Islet of Langerhans (tissue), 1 donor: ENCODE data around the gene MT1A.
"Not testable (repeated sequence)": the region's sequence is repeated elsewhere in the genome, so short reads cannot be mapped to it uniquely, and the experiment has no call there.

ENCODE experiments used
- FAIRE-seq: peaks from one replicate; lab custom pipeline; 2011; peaks lifted over from hg19 to GRCh38; lab: Jason Lieb, UNC

The MT1A gene

DNA sequence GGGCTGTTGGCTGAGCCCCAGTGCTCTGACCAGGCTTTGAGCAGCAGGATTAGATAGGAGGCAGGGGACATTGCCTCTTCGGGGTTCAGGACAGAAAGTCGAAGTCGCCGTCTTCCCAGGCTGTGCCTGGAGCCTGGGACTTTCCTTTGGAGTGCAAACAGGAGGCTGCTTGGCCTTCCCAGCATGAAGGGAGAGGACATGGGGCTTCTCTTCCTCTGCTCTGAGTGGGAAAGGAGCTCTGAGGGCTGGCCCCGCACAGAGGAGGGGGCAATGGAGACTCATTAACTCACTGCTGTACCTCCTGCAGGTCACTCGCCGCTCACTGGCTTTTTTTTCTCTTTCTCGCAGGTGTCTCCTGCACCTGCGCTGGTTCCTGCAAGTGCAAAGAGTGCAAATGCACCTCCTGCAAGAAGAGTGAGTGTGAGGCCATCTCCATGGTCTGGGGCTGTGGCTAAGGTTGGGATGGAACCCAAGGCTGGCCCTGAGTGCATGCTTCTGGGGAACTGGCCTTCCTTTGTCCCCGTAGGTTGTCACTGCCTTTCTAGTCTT lies 19.9 kb downstream of the MT1A start:
- no peak for FAIRE-seq

DNA sequence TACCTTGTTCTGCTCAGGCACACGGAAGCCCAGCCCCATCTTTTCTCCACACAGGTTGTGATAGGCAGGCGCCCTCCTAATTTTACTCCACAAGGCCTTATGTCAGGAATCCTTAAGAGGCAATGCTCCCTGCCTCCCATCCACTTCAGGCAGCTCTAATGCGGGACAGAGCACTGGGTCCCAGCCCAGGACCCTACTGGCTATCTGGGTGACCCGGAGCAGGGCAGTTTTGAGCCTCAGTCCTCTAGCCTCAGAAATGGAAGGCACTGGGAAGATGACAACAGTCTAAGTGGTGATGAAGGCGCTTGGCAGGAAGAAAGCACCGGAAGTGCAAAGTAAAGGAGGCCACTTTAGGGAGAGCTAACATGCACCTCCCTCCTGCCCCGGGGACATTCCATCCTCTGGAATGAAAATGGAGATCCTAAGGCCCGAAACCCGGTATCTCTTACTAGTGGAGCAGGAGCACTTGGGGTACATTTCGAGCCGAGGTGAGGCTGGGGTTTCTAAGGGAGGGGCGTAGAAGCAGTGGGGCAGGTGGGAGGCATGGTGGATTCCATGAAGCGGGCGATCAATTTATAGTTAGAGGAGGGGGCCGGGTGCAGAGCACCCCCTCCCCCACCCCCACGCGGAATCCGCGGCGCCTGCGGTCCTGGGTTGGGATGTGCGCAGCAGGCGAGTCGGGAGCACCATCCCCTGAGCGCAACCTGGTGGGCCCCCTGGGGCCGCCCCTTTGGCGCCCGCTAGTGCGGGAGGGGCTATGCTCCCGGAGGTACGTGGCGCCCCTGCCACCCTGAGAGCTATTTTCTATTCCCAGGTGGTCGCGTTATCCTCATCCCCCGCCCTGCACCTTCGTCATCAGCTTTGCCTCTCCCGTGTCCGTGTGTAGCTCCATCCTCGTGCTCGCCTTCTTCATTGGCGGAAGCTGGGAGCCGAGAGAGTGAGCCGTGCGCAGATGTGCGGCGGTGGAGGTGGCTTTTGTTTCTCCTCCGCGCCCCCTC lies 24.2 kb downstream of the MT1A start:
- FAIRE-seq, result no peak

DNA sequence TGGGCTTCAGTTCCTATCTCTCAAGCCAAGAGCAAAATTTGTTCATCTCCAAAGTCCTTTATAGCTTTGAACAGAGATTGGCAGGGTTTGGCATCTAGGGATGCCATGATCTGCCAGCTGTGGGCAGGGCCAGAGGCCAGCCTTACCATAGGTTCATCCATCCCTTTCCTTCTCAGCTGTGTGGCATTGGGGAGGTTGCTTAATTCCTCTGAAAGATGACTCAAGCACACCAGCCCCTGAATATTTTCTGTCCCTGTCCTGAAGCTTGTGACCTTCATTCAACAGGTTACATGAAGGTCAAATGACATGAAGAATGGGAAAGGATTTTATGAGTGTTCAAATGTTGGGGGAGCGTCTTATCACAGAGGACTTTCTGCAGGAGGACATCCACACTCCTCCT lies 26.0 kb downstream of the MT1A start:
- no peak for FAIRE-seq

DNA sequence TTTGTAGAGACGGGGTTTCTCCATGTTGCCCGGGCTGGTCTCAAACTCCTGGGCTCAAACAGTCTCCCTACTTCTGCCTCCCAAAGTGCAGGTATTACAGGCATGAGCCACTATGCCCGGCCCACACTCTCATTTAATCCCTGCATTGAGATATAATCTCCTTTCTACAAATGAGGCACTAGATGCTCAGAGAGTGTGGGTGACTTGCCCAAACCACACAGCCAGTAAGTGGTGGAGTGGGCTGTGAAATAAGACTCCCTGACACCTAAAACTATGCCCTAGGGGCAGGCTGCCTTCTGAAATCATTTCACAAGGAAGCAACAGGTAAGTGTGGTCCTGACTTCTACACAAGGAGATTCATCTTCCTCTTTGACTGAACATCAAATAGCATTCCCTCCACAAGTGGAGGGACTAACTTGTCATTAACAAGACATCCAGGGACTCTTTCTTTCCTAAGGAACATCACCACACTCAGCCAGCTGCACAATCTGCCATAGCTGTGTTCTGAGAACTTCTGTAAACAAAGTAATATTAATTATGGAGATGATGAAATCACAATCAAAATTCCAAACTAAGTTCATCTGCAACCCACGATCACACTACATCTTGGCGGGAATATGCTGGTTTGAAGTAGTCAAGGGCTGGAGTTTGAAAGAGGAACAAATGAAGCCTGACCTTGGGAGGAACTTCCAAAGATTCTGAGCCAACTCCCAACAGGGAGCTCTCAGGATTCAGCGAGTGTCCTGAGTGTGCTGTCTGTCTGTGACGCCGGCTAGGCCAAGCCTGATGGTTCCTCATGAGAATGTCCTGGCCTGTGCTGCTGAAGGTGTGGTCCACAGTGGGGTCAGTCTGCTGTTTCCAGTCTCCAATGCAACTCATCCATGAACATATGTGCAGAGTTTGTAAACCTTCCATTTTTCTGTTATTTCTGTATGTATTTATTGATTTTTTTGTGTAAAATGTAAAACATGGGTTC lies 27.1 kb downstream of the MT1A start:
- not testable (repeated sequence) for FAIRE-seq

DNA sequence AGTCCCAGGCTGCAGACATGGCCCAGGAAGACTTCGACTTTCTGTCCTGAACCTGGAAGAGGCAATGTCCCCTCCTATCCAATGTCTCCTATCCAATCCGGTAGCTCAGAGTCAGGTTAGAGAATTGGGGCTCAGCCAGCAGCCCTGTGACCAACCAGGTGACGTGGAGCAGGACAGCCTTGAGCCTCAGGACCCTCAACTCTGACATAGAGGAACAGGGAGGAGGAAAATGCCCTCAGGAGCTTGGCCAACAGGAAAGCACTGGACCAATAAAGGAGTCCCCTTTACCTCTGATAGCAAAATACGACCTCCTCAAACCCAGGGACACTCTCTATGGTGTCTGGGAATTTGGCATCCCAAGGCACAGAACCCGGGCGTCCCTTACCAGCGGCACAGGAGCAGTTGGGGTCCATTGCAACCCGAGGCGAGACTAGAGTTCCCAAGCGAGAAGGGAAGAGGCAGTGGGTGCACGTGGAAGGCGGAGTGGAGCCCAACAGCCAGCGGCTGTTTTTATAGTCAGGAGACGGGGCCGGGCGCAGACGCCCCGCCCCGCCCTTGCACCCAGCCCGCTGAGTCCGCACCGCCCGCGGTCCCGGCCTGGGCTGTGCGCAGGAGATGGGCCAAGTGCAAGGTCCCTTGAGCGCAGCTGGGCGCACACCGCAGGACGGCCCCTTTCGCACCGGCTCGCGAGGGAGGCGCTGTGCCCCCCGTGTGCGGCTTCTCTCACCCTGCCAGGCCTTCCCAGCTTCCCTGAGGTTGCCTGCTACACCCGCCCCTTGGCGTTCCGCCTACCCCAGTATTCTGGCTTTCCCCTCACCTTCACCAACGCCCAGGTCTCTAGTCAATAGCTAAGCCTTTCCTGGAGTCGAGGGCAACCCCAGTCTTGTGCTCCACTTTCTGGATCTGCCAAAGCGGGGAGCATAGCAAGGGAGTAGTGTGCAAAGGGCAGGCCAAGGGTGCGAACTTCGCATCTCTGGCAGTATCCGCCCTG lies 29.4 kb downstream of the MT1A start, which contains the start of gene MT1G:
Gene MT1G (minus strand): TSS at position 485 of the 991 bp plus-strand sequence. CDS start 72 bp downstream, at position 413.
- no peak for FAIRE-seq

DNA sequence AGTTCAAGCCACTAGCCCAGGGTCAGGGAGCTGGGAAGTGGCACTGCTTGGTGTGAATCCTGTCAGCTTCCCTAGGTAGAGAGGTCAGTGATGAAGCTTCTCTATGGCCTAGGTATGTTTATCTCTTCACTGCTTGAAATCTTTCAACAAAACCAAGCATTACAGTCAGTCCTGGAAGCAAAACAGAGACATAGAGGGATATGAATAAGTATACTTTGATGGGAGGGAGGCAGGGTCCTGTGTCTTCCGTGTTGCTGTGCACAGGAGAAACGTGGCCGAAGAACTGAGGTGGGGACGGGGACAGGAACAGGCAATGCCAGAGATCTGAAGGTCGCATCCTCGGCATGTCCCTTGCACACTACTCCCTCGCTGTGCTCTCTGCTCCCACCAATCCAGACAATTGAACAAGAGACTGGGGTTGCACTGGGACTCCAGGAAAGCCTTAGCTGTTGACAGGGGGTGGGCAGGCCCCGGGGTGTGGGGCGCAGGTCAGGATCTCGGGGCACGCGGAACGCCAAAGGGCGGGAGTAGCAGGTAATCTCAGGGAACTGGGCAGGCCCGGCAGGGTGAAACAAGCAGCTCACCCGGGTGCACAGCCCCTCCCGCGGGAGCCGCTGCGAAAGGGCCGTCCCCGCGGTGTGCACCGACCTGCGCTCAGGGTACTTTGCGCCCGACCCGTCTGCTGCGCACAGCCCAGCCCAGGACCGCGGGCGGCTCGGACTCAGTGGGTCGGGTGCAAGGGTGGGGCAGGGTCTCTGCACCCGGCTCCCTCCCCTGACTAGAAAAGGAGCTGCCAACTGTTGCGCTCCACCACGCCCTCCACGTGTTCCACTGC lies 30.8 kb downstream of the MT1A start, which contains the start of gene MT1H:
Gene MT1H (plus strand): TSS at position 810 of the 835 bp plus-strand sequence. CDS start 71 bp downstream, outside the sequence.
- no peak for FAIRE-seq

DNA sequence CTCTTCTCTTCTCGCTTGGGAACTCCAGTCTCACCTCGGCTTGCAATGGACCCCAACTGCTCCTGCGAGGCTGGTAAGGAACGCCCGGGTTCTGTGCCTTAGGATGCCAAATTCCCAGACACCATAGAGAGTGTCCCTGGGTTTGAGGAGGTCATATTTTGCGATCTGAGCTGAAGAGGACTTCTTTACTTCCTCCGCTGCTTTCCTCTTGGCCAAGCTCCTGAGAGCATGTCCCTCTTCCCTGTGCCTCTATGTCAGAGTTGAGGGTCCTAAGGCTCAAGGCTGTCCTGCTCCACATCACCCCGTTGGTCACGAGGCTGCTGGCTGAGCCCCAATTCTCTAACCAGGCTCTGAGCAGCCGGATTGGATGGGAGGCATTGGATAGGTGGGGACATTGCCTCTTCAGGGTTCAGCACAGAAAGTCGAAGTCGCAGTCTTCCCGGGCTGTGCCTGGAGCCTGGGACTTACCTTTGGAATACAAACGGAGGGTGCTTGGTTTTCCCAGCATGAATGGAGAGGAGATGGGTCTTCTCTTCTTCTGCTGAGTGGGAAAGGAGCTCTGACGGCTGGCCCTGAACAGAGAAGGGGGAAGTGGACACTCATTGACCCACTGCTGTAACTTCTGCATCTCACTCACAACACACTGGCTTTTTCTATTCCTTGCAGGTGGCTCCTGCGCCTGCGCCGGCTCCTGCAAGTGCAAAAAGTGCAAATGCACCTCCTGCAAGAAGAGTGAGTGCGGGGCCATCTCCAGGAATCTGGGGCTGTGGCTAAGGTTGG lies 31.6 kb downstream of the MT1A start:
- no peak for FAIRE-seq

DNA sequence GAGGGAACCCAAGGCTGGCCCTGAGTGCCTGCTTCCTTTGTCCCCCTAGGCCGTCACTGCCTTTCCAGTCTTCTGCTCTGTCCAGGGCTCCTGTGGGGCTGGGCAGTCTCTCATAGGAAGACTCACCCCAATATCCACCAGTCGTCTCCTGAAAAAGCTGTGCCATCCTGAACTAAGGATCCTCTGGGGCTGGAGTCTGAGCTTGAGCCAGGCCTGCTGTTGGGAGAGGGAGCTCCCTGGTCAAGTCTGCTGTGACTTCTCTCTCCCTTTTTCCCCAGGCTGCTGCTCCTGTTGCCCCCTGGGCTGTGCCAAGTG lies 32.1 kb downstream of the MT1A start:
- FAIRE-seq, result no peak

DNA sequence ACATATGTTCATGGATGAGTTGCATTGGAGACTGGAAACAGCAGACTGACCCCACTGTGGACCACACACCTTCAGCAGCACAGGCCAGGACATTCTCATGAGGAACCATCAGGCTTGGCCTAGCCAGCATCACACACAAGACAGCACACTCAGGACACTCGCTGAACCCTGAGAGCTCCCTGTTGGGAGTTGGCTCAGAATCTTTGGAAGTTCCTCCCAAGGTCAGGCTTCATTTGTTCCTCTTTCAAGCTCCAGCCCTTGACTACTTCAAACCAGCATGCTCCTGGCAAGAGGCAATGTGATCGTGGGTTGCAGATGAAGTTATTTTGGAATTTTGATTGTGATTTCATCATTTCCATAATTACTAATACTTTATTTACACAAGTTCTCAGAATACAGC lies 33.2 kb downstream of the MT1A start:
- FAIRE-seq, result not testable (repeated sequence)

DNA sequence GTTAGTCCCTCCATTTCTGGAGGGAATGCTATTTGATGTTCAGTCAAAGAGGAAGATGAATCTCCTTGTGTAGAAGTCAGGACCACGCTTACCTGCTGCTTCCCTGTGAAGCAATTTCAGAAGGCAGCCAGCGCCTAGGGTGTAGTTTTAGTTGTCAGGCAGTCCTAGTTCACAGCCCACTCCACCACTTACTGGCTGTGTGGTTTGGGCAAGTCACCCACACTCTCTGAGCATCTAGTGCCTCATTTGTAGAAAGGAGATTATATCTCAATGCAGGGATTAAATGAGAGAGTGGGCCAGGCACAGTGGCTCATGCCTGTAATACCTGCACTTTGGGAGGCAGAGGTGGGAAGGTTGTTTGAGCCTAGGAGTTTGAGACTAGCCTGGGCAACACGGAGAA lies 33.7 kb downstream of the MT1A start:
- not testable (repeated sequence) for FAIRE-seq

DNA sequence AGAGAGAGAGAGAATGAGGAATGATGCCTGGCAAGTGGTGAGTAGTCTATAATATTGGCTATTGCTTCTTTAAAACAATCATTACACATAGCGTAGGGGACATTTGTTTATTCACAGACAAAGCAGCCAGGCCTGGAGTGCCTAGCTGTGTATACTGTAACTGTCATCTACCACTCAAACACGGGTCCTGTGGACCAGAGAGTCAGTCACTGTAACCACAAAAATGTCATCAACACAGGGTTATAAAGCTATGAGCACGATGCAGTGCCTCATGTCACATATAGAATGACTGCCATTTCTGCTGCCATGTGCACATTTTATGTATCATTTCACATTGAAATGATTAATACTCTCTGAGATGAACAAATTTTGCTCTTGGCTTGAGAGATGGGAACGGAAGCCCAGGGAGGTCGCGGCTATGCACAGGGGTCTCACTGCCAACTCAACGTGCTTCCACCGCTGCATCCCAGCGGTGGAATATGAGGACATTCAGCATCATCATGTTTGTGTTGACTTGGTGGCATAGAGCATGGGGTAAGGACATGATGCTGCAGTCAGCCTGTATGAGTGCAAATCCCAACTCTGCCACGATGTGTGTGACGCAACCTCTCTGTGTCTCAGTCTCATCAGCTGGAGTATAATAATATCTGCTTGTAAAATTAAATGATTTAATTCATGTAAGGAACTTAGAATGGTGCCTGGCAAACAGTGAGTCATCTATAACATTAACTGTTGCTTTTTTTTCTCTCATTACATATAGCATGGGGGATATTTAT lies 34.5 kb downstream of the MT1A start:
- no peak for FAIRE-seq

DNA sequence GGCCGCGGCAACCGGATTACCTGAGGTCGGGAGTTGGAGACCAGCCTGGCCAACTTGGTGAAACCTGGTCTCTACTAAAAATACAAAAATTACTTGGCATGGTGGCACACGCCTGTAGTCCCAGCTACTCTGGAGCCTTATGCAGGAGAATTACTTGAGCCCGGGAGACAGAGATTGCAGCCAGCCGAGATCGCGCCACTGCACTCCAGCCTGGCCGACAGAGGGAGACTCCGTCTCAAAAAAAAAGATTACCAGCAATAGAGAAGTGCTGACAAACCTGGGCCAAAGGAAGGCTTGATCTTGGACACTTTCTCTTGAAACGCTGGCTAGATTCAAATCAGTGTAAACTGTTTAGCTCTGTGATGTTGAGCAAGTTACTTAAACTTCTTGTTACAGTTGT lies 35.5 kb downstream of the MT1A start:
- no peak for FAIRE-seq

DNA sequence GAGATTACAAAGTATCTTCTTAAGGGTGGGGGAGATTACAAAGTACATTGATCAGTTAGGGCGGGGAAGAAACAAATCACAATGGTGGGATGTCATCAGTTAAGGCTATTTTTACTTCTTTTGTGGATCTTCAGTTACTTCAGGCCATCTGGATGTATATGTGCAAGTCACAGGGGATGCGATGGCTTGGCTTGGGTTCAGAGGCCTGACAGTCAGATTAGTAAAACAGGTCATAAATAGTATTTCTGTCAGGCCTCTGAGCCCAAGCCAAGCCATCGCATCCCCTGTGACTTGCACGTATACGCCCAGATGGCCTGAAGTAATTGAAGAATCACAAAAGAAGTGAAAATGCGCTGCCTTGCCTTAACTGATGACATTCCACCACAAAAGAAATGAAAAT lies 36.1 kb downstream of the MT1A start:
- FAIRE-seq, result not testable (repeated sequence)

DNA sequence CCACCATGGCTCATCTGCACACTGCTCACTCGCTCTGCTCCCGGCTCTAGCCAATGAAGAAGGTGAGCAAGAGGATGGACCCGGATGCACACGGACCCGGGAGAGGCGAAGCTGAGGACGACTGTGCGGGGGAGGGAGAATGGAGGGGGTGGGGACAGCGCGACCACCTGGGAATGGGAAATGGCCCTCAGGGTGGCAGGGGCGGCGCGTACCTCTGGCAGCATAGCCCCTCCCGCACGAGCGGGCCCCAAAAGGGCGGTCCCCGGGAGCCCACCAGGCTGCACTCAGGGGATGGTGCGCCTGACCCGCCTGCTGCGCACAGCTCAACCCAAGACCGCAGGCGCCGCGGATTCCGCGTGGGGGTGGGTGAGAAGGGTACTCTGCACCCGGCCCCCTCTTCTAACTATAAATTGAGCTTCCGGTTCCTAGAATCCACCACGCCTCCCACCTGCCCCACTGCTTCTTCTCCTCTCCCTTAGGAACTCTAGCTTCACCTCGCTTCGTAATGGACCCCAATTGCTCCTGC lies 37.3 kb downstream of the MT1A start:
- FAIRE-seq, result no peak

DNA sequence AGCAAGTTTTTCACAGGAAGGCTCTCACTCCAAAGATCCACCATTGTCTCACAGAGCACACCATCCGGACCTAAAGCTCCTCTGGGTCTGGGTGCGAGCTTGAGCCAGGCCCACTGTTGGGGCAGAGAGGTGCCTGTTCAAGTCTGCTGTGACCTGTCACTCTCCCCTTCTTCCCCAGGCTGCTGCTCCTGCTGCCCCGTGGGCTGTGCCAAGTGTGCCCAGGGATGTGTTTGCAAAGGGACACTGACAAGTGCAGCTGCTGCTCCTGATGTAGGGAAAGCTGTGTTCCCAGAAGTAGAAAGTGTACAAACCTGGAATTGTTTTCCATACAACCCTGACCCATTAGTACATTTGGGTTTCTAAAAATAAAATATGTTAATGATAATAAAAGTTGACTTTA lies 39.0 kb downstream of the MT1A start:
- no peak for FAIRE-seq

DNA sequence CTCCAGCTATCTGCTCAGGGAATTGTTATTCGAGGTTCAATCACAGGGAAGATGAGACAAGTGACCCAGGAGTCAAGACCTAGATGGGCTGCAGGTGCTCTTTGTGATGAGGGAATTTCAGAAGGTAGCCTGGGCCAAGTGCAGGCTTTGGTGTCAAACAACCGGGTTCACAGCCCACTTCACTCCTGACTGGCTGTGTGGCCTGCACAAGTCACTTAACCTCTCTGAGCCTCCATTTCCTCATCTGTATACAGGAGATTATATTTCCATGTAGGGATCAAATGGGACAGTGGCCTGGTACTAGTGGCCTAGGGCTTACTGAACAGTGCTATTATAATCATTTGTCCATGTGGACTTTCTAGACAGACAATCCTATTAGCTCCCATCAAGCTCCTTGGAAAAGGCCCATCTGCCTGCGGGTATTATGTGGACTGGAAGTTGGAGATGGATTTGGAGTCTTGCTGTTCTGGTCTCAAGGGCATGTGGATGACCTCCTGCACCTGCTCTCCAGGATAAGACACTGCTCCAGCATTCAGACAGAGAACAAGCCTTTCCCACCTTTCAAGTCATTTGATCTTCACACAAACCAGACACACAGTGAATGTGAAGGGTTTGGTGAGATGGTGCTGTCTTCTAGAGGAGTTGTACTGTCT lies 40.7 kb downstream of the MT1A start:
- FAIRE-seq, result no peak

DNA sequence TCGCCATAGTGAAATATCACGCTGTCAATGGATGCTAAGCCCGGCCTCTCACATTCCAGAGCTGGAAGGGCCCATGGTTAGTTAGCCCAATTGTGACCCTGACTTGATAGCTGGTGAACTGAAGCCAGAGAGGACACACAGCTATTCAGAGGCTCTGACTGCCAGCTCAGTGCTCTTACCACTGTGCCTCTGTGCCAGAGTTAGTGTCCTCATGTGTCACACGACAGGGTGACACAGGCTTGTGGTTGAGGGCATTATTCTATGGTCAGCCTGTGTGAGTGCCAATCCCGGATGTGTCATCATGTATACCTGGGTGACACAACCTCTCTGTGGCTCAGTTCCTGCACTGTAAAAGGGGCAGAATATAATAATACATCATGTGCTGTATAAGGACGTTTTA lies 41.4 kb downstream of the MT1A start:
- no peak for FAIRE-seq
